Measurements from ENCODE around the gene ACSBG1.
A peak's percentile ranks its signal among the peaks of the same experiment; 100 is the strongest.
"Not testable (repeated sequence)": the region's sequence is repeated elsewhere in the genome, so short reads cannot be mapped to it uniquely, and the experiment has no call there.

Gene ACSBG1

GRCh38 chr15:78247911-78248310, 13.5 kb upstream of the ACSBG1 start:
- no peak for DNase-seq

- not testable (repeated sequence) for DNase-seq
These were observed 11.7 kb upstream of the ACSBG1 start for GRCh38 chr15:78245976-78246620.

DNA sequence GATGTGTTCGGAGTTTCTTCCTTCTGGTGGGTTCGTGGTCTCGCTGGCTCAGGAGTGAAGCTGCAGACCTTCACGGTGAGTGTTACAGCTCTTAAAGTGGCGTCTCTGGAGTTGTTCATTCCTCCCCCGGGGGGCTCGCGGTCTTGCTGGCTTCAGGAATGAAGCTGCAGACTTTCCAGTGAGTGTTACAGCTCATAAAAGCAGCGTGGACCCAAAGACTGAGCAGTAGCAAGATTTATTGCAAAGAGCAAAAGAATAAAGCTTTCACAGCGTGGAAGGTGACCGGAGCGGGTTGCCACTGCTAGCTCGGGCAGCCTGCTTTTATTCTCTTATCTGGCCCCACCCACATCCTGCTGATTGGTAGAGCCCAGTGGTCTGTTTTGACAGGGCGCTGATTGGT, 11.0 kb upstream of the ACSBG1 start:
- not testable (repeated sequence) for DNase-seq

DNA sequence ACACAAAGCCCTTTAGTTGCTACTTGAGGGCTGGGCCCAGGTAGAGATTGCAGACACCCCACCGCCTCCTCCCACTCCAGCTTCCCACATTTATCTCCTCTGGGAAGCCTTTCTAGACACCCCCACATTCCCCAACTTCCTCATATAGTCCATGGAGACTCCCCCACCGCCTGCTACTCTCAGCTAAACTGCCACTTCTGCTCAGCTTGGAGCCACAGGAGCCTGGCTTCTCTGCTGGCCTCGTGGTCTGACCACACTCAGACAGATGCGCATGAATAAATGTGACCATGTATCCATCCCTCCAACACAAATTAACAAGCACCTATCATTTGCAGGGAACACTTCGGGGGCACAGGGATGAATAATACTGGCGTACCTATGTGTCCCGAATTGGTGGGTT, 10.5 kb upstream of the ACSBG1 start:
- DNase-seq: no peak

DNA sequence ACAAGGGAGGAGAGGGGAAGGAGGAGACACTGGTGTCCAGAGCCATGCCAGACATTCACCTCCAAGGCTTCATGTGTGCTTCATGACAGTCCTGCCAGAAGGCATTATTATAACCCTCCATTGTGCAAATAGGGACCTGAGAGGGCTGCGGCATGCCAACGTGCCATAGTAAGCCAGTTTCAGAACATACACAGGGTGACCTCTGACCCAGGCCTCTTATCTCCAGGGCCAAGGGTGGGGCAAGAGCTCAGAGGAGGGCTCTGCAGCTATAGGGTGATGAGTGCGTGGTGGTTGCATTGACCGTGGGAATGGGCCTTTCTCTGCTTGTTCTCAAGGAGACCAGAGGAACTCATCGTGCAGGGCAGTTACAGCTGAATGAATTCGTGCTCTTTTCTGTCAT, 9.7 kb upstream of the ACSBG1 start:
- no peak for DNase-seq

- no peak for DNase-seq
These were observed 9.2 kb upstream of the ACSBG1 start for GRCh38 chr15:78243491-78243941.

DNA sequence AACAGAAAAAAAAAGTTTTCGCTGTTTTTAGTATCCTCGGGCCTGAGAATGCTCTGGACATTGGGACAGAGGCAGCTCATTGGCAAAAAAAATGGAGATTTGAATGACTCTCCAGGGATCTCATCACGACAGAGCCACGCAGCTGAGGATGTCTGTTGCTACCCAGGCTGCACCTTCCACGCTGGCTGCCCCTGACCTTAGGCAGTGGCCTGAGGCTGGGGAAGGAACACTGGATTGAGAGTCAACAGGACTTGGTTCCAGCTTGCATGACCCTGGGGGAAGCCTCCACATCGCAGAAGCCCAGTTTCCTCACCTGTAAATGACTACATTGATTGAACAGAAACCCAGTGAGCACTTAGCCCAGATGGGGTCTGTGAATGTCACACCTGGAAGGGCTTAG, 8.7 kb upstream of the ACSBG1 start:
- DNase-seq: no peak

- DNase-seq: peak in 1 of 2 donors; percentile 54
These were observed 7.8 kb upstream of the ACSBG1 start for GRCh38 chr15:78242128-78242527.

DNA sequence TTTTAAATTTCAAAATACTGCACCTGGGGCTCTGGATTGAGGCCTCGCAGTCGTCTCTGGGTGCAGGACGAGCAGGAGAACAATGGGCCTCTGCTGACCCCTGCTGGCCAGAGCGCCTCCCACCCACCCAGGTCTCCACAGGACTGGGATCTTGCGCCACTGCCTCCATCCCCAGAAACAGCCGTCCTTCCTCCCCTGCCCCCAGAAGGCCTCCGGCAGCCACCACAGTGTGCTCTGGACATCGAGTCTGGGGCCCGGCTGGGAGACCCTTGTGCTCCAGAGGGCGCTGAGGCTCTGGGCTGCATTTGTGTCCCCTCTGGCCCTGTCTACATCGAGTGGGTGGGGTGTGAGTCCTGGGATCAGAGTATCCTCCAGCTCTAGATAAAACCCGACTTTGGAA, 6.7 kb upstream of the ACSBG1 start:
- peak; percentile 48 to 90 for DNase-seq

GRCh38 chr15:78239811-78240210, 5.4 kb upstream of the ACSBG1 start:
- DNase-seq: no peak

GRCh38 chr15:78237146-78237545, 2.8 kb upstream of the ACSBG1 start:
- no peak for DNase-seq

- no peak for DNase-seq
These were observed 2.1 kb upstream of the ACSBG1 start for GRCh38 chr15:78236491-78236890.

GRCh38 chr15:78233496-78233895, 869 bp downstream of the ACSBG1 start:
- DNase-seq: no peak

DNA sequence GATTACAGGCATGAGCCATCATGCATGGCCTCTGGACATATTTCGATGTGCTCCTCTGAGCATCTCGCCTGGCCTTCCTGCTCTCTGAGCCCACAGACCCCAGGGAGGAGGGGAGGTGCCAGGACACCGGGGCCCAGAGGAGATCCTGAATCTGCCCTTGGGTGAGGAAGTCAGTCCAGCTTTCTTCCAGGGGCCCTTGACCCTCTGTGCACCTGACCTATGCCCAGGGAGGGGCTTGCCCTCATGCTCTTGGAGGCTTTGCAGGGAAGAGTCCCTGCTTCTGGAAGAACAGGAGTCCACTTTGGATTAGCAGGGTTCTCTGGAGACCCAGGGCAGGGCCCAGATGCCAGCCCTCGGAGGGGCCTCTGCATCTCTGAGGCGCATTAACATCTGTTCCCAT, 1.4 kb downstream of the ACSBG1 start:
- no peak for DNase-seq

GRCh38 chr15:78229431-78230406, 4.6 kb downstream of the ACSBG1 start:
- DNase-seq: no peak

DNA sequence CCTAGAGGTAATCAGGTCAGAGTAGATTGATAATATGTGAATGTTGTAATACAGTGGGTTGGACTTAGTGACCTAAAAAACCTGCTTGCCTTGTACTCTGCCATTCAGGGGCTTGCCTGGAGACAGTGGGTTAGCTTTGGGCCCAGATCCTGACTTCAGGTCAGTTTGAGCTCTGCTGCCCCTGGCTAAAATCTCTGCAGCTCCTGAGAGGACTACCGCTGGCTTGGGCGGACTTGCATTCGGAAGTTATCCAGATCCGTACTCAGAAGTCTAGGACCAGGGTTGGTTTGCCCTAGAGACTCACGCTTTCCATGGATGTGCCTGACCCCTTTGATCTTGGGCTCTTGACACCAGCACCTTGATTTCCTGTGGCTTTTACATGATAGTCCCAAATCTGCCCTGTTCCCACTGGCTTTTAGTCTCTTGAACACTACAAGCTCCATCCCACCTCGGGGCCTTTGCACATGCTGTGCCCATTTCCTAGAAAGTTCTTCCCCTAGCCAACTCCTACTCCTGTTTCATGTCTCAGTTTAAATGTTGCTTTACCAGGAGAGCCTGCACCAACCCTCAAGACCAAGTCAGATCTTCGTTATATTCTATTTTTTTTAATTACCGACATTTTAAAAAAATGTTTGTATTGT, 5.9 kb downstream of the ACSBG1 start:
- DNase-seq: no peak

- DNase-seq: no peak
These were observed 8.4 kb downstream of the ACSBG1 start for GRCh38 chr15:78225783-78226541.

- no peak for DNase-seq
These were observed 10.3 kb downstream of the ACSBG1 start for GRCh38 chr15:78224023-78224411.

DNA sequence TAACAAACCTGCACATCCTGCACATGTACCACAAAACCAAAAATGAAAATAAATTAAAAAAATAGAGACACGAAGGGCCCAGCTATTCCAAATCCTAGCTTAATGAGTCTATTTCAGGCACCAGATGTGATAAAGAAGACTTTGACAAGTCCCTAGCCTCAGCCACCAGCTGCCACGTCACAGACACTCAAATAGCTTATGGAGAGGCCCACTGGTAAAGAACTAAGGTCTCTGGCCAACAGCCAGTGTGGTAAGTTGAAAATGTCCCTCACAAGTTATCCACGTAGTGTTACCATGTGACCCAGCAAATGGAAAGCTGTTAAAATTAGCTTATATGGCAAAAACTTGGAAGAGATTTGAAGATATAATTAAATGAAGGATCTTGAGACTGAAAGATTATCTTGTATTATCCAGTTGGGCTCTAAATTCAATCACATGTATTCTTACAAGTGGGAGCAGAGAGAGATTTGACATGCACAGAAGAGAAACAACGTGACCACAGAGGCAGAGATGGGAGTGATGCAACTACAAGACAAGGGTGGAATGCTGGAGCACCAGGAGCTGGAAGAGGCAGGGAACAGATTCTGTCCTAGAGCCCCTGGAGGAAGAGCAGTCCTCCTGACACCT, 10.9 kb downstream of the ACSBG1 start:
- no peak for DNase-seq

DNA sequence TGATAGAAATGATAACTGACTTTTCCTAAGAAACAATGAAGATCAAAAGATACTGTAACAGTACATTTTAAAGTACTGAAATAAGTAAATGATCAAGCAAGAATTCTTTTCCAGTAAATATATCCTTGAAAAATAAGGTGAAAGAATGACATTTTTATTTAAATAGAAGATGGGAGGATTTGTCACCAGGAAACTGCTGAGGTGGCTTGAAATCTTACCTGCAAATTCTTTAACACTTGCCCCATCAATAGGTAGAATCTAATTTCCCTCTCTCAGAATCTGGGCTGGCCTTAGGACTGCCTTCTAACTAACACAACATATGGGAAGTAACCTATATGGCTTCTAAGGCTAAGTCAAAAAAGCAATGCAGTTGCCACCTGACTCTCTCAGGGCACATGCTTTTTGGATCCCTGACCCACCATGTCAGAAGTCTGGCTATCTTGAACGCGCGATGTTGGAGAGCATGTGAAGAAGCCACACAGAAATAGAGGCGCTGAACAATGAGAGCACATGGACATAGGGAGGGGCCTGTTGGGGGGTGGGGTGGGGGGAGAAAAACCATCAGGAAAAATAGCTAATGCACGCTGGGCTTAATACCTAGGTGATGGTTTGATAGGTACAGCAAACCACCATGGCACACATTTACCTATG, 11.5 kb downstream of the ACSBG1 start:
- DNase-seq: no peak

- no peak for DNase-seq
These were observed 13.7 kb downstream of the ACSBG1 start for GRCh38 chr15:78220713-78221112.

All from inflammatory macrophage treated with lipopolysaccharide for 1 hour (primary cell).